Endothelial cell of umbilical vein (primary cell): Measurements from ENCODE around the gene IQGAP2. TPM values are rescaled to one million over a fixed set of nuclear protein-coding genes. Genes with fewer than 3 reads are reported as not detected.

Experiments used
- BruUV-seq: library from RNA; stranded (reverse); fragments of 400-500 nt; replicated peaks from 2 replicates; lab custom pipeline; 2021; lab: Mats Ljungman, UMichigan
- CTCF ChIA-PET: fragments of 300-600, 350-600 bp; sonication (Branson Sonifier 250); formaldehyde crosslinking; loops from one replicate; lab custom pipeline; 2021; ENCODE audit warnings: antibody characterized with exemption, inconsistent platforms; lab: Charles Lee
- POLR2A ChIA-PET: fragments of 300-600, 350-600 bp; sonication (Branson Sonifier 250); formaldehyde crosslinking; loops from one replicate; lab custom pipeline; 2021; ENCODE audit warnings: antibody characterized with exemption, inconsistent platforms; lab: Charles Lee
- DNase-seq: peaks from one replicate; pipeline ENCODE4 v3.0.0-alpha.2; 2011; ENCODE audit warnings: low read depth, low spot score
- FAIRE-seq: peaks from 2 replicates; lab custom pipeline; 2011; peaks lifted over from hg19 to GRCh38; lab: Jason Lieb, UNC
- H2AFZ ChIP-seq: 2 replicates; pipeline ENCODE4 v1.6.0; 2012; ENCODE audit warnings: low read depth, low read length, control low read depth, inconsistent platforms
- H3K27ac ChIP-seq: 2 replicates; pipeline ENCODE4 v1.5.1; 2011; ENCODE audit warnings: low read depth, mild to moderate bottlenecking, control low read depth, low read length, moderate library complexity; ENCODE audit not compliant: insufficient read depth
- H3K27me3 ChIP-seq, 2 experiments: 2 replicates each; pipeline versions ENCODE4 v1.6.0 to v1.6.1; 2011; ENCODE audit warnings: low read length in 2 of 2, mixed read lengths in 1 of 2; ENCODE audit not compliant: control insufficient read depth in 2 of 2, insufficient read depth in 2 of 2
- H3K36me3 ChIP-seq, 2 experiments: 2 replicates in 1 of 2; 3 replicates in 1 of 2; pipeline ENCODE4 v1.5.1; 2011; ENCODE audit warnings: low read length in 2 of 2, mild to moderate bottlenecking in 1 of 2, moderate library complexity in 1 of 2; ENCODE audit not compliant: control insufficient read depth in 2 of 2, insufficient read depth in 2 of 2; ENCODE audit errors: extremely low read depth in 1 of 2
- H3K4me1 ChIP-seq: 3 replicates; pipeline ENCODE4 v1.5.1; 2011; ENCODE audit warnings: mild to moderate bottlenecking, low read length; ENCODE audit not compliant: control insufficient read depth, insufficient read depth; ENCODE audit errors: extremely low read depth
- H3K4me2 ChIP-seq: 2 replicates; pipeline ENCODE4 v1.6.1; 2011; ENCODE audit warnings: low read length, control low read depth, mixed read lengths; ENCODE audit not compliant: insufficient read depth
- H3K4me3 ChIP-seq, 3 experiments: fragments of 200-600 bp in 1 of 3; sonication (generic), shearing (Covaris generic) in 1 of 3; replicated peaks in 1 of 3; 2 replicates each; pipeline ENCODE4 v1.5.1; 2011 to 2016; ENCODE audit warnings: control low read depth in 3 of 3, low read length in 3 of 3, mild to moderate bottlenecking in 2 of 3, inconsistent platforms in 1 of 3, low read depth in 1 of 3, moderate library complexity in 1 of 3; ENCODE audit not compliant: insufficient read depth in 1 of 3
- H3K79me2 ChIP-seq: 2 replicates; pipeline ENCODE4 v1.6.0; 2012; ENCODE audit warnings: low read length, inconsistent platforms; ENCODE audit not compliant: control insufficient read depth, insufficient read depth
- H3K9ac ChIP-seq: replicated peaks from 2 replicates; pipeline ENCODE3; 2011; ENCODE audit warnings: low read length, control low read depth; ENCODE audit not compliant: insufficient read depth; ENCODE audit errors: extremely low read depth
- H3K9me1 ChIP-seq: replicated peaks from 3 replicates; pipeline ENCODE4 v1.6.0; 2011; ENCODE audit warnings: mild to moderate bottlenecking, low read length; ENCODE audit not compliant: control insufficient read depth, insufficient read depth; ENCODE audit errors: extremely low read depth
- H3K9me3 ChIP-seq: replicated peaks from 2 replicates; pipeline ENCODE4 v1.5.1; 2012; ENCODE audit warnings: low read length, inconsistent platforms; ENCODE audit not compliant: control insufficient read depth, insufficient read depth
- H4K20me1 ChIP-seq: replicated peaks from 2 replicates; pipeline ENCODE3; 2011; ENCODE audit warnings: mild to moderate bottlenecking, low read length; ENCODE audit not compliant: control insufficient read depth, insufficient read depth; ENCODE audit errors: extremely low read depth
- EZH2 ChIP-seq: IDR thresholded peaks from 2 replicates; pipeline ENCODE4 v1.6.1; 2012; ENCODE audit warnings: borderline replicate concordance, low read depth, mild to moderate bottlenecking, moderate library complexity, low read length, inconsistent platforms; ENCODE audit not compliant: severe bottlenecking
- FOS ChIP-seq: IDR thresholded peaks from 2 replicates; pipeline ENCODE4 v1.6.1; 2011; ENCODE audit warnings: mild to moderate bottlenecking, low read length, moderate library complexity, borderline replicate concordance; ENCODE audit not compliant: insufficient read depth
- GATA2 ChIP-seq: IDR thresholded peaks from 2 replicates; pipeline ENCODE4 v1.7.0; 2011; ENCODE audit warnings: low read depth, mild to moderate bottlenecking, moderate library complexity, mixed read lengths, low read length; ENCODE audit not compliant: insufficient read length, insufficient read depth
- JUN ChIP-seq: IDR thresholded peaks from 2 replicates; pipeline ENCODE4 v1.6.1; 2011; ENCODE audit warnings: borderline replicate concordance, low read depth; ENCODE audit not compliant: insufficient read length, insufficient read depth
- MYC ChIP-seq: IDR thresholded peaks from one replicate; pipeline ENCODE4 v1.6.1; 2011; ENCODE audit warnings: mild to moderate bottlenecking, low read depth, low read length
- POLR2A ChIP-seq: IDR thresholded peaks from 2 replicates; pipeline ENCODE4 v1.6.1; 2012; ENCODE audit warnings: low read depth, mild to moderate bottlenecking, control low read depth, low read length
- POLR2AphosphoS5 ChIP-seq: IDR thresholded peaks from 2 replicates; pipeline ENCODE4 v1.6.1; 2012; ENCODE audit warnings: low read depth, mild to moderate bottlenecking, control low read depth, low read length, moderate library complexity; ENCODE audit not compliant: insufficient read depth
- dilution Hi-C: fragments of 300-500 bp; cut with MboI; formaldehyde crosslinking; loops from one replicate; pipeline ENCODE4 v1.15.0; 2019; ENCODE audit warnings: low sequenced_read_pairs; ENCODE audit not compliant: extremely low pct_ligation_motif_present
- intact Hi-C: fragments of 100-400 bp; cut with micrococcal nuclease; formaldehyde crosslinking; loops from one replicate; pipeline ENCODE4 v1.10.0; 2022
- polyA plus RNA-seq, 4 experiments: library from polyadenylated mRNA; depleted of rRNA in 3 of 4; stranded (reverse) in 3 of 4; unstranded in 1 of 4; fragments of >200 nt; gene quantifications; 2 replicates each; pipeline versions ENCODE4 v1.2.1 to v1.2.3, GENCODE V29; 2011 to 2012; ENCODE audit warnings: missing spikeins in 1 of 4
- total RNA-seq: library from RNA; stranded (reverse); gene quantifications from 2 replicates; pipeline ENCODE4 v1.2.3, GENCODE V29; 2021
- TF ChIP-seq, protein P1 (sequence below), 2 donors: IDR thresholded peaks; 1 replicate in 1 of 2; 2 replicates in 1 of 2; pipeline ENCODE4 v1.5.1; 2011; ENCODE audit warnings: low read length in 2 of 2, mild to moderate bottlenecking in 2 of 2, moderate library complexity in 2 of 2, control low read depth in 1 of 2, inconsistent platforms in 1 of 2, low read depth in 1 of 2; ENCODE audit not compliant: insufficient read depth in 1 of 2; ENCODE audit errors: extremely low read depth in 1 of 2
- TF ChIP-seq, protein P2 (sequence below): IDR thresholded peaks from 2 replicates; pipeline ENCODE4 v1.6.1; 2011; ENCODE audit not compliant: insufficient read depth, insufficient read length

IQGAP2 gene
- total and polyA plus RNA-seq, 2 donors (not counting 3 experiments of a cell fraction or from before 2014, with no cell fraction given): 4.5 to 4.7 TPM

- POLR2A ChIA-PET: no interaction called here
- TF ChIP-seq JUN (no peak), EZH2 (no peak), POLR2A (no peak), MYC (no peak), FOS (no peak), GATA2 (no peak), POLR2AphosphoS5 (no peak)
- TF ChIP-seq, protein P1, sequence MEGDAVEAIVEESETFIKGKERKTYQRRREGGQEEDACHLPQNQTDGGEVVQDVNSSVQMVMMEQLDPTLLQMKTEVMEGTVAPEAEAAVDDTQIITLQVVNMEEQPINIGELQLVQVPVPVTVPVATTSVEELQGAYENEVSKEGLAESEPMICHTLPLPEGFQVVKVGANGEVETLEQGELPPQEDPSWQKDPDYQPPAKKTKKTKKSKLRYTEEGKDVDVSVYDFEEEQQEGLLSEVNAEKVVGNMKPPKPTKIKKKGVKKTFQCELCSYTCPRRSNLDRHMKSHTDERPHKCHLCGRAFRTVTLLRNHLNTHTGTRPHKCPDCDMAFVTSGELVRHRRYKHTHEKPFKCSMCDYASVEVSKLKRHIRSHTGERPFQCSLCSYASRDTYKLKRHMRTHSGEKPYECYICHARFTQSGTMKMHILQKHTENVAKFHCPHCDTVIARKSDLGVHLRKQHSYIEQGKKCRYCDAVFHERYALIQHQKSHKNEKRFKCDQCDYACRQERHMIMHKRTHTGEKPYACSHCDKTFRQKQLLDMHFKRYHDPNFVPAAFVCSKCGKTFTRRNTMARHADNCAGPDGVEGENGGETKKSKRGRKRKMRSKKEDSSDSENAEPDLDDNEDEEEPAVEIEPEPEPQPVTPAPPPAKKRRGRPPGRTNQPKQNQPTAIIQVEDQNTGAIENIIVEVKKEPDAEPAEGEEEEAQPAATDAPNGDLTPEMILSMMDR (IDR thresholded peaks at IDR 0.05; ENCODE audit: extremely low read depth in 1 of 2, insufficient read depth in 1 of 2, low read depth in 1 of 2, low read length in 2 of 2): no peak
- TF ChIP-seq, protein P2, sequence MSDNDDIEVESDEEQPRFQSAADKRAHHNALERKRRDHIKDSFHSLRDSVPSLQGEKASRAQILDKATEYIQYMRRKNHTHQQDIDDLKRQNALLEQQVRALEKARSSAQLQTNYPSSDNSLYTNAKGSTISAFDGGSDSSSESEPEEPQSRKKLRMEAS: no peak
- Histone ChIP-seq H3K4me1 (no peaks in the 10 kb centered on the region), H3K9me1 (no peaks in the 10 kb centered on the region), H3K79me2 (no peaks in the 10 kb centered on the region), H2AFZ (no peak overlapping the region), H3K9ac (no peak overlapping the region), H3K4me3 (no peak overlapping the region), H3K27ac (no peak overlapping the region), H3K27me3 (no peaks in the 10 kb centered on the region), H3K4me2 (no peak overlapping the region), H3K36me3 (no peaks in the 10 kb centered on the region), H3K9me3 (no peaks in the 10 kb centered on the region), H4K20me1 (no peaks in the 10 kb centered on the region)
- BruUV-seq: no TSS peak
- dilution Hi-C loops (no loop called here), intact Hi-C loops (no loop called here)
- DNase-seq (no peak), FAIRE-seq (no peak)
- CTCF ChIA-PET: interaction anchor here (0.7 to 1.1 kb wide), 2 partner anchors 15 to 19 kb away, joined by 3 to 4 read pairs; no protein-coding TSS in a partner anchor
Observed at GRCh38 chr5:76755779-76756637, 352.9 kb downstream of the IQGAP2 start.
